GM13977 (cell line): ENCODE data around the gene ZNF474.

Experiments used
- DNase-seq: peaks from one replicate; pipeline ENCODE4 v3.0.0; 2012; ENCODE audit warnings: low spot score
- in situ Hi-C: fragments of 300-500 bp; cut with MboI; formaldehyde crosslinking; loops from one replicate; pipeline ENCODE4 v1.12.0; 2022; ENCODE audit warnings: low sequenced_read_pairs, low pct_unique_long_range_greater_than_20kb, mixed read lengths, inconsistent platforms; ENCODE audit not compliant: unreplicated experiment
- TF ChIP-seq, protein P1 (sequence below): IDR thresholded peaks from 2 replicates; pipeline ENCODE4 v1.5.1; 2012; ENCODE audit warnings: mild to moderate bottlenecking, control low read depth; ENCODE audit not compliant: insufficient read depth; ENCODE audit errors: extremely low read depth, missing control alignments

Gene ZNF474

GRCh38 chr5:122154910-122155309, 25.6 kb downstream of the ZNF474 start:
- in situ Hi-C loops = no loop called here
- no peak for DNase-seq
- TF ChIP-seq, protein P1, sequence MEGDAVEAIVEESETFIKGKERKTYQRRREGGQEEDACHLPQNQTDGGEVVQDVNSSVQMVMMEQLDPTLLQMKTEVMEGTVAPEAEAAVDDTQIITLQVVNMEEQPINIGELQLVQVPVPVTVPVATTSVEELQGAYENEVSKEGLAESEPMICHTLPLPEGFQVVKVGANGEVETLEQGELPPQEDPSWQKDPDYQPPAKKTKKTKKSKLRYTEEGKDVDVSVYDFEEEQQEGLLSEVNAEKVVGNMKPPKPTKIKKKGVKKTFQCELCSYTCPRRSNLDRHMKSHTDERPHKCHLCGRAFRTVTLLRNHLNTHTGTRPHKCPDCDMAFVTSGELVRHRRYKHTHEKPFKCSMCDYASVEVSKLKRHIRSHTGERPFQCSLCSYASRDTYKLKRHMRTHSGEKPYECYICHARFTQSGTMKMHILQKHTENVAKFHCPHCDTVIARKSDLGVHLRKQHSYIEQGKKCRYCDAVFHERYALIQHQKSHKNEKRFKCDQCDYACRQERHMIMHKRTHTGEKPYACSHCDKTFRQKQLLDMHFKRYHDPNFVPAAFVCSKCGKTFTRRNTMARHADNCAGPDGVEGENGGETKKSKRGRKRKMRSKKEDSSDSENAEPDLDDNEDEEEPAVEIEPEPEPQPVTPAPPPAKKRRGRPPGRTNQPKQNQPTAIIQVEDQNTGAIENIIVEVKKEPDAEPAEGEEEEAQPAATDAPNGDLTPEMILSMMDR = no peak

- in situ Hi-C loops = no loop called here
- DNase-seq = no peak
- TF ChIP-seq, protein P1 = no peak
Measured at GRCh38 chr5:122155546-122155945, 26.2 kb downstream of the ZNF474 start.

- in situ Hi-C loops = no loop called here
- DNase-seq = peak; percentile 18
- TF ChIP-seq, protein P1 = no peak
Measured at GRCh38 chr5:122156724-122157325, 27.5 kb downstream of the ZNF474 start.

- no peak for DNase-seq
- TF ChIP-seq, protein P1 = no peak
- in situ Hi-C loops = no loop called here
Measured at GRCh38 chr5:122162100-122162638, 32.8 kb downstream of the ZNF474 start.

DNA sequence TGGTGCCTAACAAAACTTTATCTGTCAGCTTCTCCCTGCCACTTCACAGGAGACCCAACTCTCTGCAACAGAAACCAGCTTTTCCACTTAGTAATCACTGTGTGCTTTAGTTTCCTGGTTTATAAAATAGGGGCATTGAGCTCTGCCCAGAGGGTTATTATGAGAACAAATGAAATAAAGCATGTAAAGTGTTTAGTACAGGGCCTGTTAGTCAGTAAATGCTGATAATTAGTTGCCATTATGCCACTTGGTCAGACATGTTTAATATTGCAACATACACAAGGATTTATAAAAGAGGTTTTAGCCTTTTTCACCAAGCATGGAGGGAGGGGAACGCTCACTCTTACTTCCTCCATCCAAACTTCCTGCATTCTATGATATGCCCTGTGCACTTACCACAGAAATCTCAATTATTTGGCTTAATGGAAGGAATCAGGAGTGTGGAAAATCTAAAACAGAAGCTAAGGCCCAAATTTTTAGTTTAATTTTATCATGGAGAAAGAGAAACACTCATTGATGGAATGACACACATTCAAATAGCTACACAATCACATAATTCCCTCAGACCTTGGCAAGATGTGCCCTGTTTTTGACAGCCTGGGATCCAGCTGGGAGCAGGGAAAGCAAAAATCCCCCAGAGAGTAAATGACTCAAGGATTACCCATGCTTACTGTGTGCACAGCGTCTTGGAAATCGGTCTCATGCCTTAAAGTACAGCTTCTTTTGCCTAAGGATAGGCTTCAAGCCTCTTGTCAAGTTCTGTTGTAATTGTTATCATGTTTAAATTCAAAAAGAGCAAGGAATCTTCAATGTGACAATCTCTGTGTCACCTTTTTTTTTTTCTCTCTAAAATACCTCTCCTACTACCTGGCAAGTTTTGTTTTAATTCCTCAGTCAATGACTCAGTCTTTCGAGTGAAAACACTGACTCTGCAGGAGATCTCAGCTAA, 34.0 kb downstream of the ZNF474 start:
- in situ Hi-C loops = no loop called here
- TF ChIP-seq, protein P1 = no peak
- DNase-seq = no peak

GRCh38 chr5:122164070-122164435, 34.7 kb downstream of the ZNF474 start:
- in situ Hi-C loops = no loop called here
- TF ChIP-seq, protein P1 = no peak
- DNase-seq = no peak
